Natural killer cell (primary cell): ENCODE results near the gene PRICKLE3. TPM values are rescaled to one million over a fixed set of nuclear protein-coding genes. Genes with fewer than 3 reads are reported as not detected.
"Not testable (repeated sequence)": the region's sequence is repeated elsewhere in the genome, so short reads cannot be mapped to it uniquely, and the experiment has no call there.

ENCODE experiments used
- ATAC-seq, 3 donors: fragments of 150-1000 bp in 2 of 3; fragments of 200-7000 bp in 1 of 3; cut with Tn5 transposase; 1 replicate in 1 of 3; 2 replicates in 2 of 3; pipeline ENCODE4 v1.10.0; 2021; ENCODE audit warnings: mild to moderate bottlenecking in 2 of 3, moderate library complexity in 2 of 3
- DNase-seq, 2 donors: peaks; one replicate each; pipeline versions ENCODE4 v3.0.0 to v3.0.0-alpha.2; 2013 to 2021; ENCODE audit warnings: mixed read lengths in 1 of 2
- H3K27ac ChIP-seq: one replicate; pipeline ENCODE4 v1.5.1; 2013; ENCODE audit warnings: mild to moderate bottlenecking, low read length
- H3K27me3 ChIP-seq: one replicate; pipeline ENCODE4 v1.6.1; 2013; ENCODE audit warnings: low read length; ENCODE audit not compliant: control insufficient read depth, insufficient read depth
- H3K36me3 ChIP-seq: one replicate; pipeline ENCODE4 v1.6.1; 2013; ENCODE audit warnings: low read length; ENCODE audit not compliant: control insufficient read depth, insufficient read depth
- H3K4me1 ChIP-seq: one replicate; pipeline ENCODE4 v1.6.1; 2013; ENCODE audit warnings: low read length; ENCODE audit not compliant: control insufficient read depth, insufficient read depth
- H3K4me3 ChIP-seq: one replicate; pipeline ENCODE4 v1.5.1; 2013; ENCODE audit warnings: low read length
- H3K9me3 ChIP-seq: one replicate; pipeline ENCODE4 v1.6.1; 2013; ENCODE audit warnings: low read length; ENCODE audit not compliant: control insufficient read depth, insufficient read depth
- H3K27ac Mint-ChIP-seq, 2 donors: one replicate each; pipeline ENCODE4 v1.8.0; 2022; ENCODE audit warnings: mild to moderate bottlenecking in 2 of 2, mixed read lengths in 2 of 2, moderate library complexity in 1 of 2
- H3K27me3 Mint-ChIP-seq, 2 donors: one replicate each; pipeline ENCODE4 v1.8.0; 2022; ENCODE audit warnings: low read depth in 2 of 2, mixed read lengths in 2 of 2
- H3K36me3 Mint-ChIP-seq: one replicate; pipeline ENCODE4 v1.8.0; 2022; ENCODE audit warnings: mixed read lengths
- H3K4me1 Mint-ChIP-seq, 2 donors: one replicate each; pipeline ENCODE4 v1.8.0; 2022; ENCODE audit warnings: mixed read lengths in 2 of 2
- H3K4me3 Mint-ChIP-seq: one replicate; pipeline ENCODE4 v1.8.0; 2022; ENCODE audit warnings: mild to moderate bottlenecking, moderate library complexity, mixed read lengths
- H3K9me3 Mint-ChIP-seq, 2 donors: one replicate each; pipeline ENCODE4 v1.8.0; 2022; ENCODE audit warnings: mixed read lengths in 2 of 2
- CTCF ChIP-seq: fragments of 200-600 bp; IDR thresholded peaks from one replicate; pipeline ENCODE4 v1.8.0; 2022; ENCODE audit warnings: antibody characterized with exemption
- WGBS: methylation state at CpG from one replicate; pipeline ENCODE4 v1.1.7; 2013; ENCODE audit warnings: missing lambda C conversion rate; ENCODE audit not compliant: insufficient coverage; 5-methylcytosine and 5-hydroxymethylcytosine counted together
- intact Hi-C: fragments of 100-400 bp; cut with micrococcal nuclease; formaldehyde crosslinking; loops from one replicate; pipeline ENCODE4 v1.14.2; 2022
- total RNA-seq, 4 donors: library from RNA; stranded (reverse); fragments of 120-200 nt in 1 of 4; gene quantifications; one replicate each; pipeline versions ENCODE4 v1.2.3 to v1.2.4, GENCODE V29; 2013 to 2022

The PRICKLE3 gene
- total RNA-seq, 3 donors from 2014 or later (not counting 1 experiment from before 2014, with no cell fraction given): 6.2 to 7.9 (median 6.3) TPM

- no peaks in the 10 kb centered on the region for H3K27me3 ChIP-seq
- Mint-ChIP-seq H3K9me3 (no peaks in the 10 kb centered on the region), H3K4me3 (no peak overlapping the region), H3K27ac (no peak overlapping the region), H3K27me3 (no peaks in the 10 kb centered on the region), H3K36me3 (no peaks in the 10 kb centered on the region), H3K4me1 (no peaks in the 10 kb centered on the region)
- ATAC-seq (no peak), DNase-seq (no peak)
- H3K27ac ChIP-seq: no peak overlapping the region
- H3K36me3 ChIP-seq: no peaks in the 10 kb centered on the region
- intact Hi-C loops: no loop called here
- H3K9me3 ChIP-seq: no peaks in the 10 kb centered on the region
- no peak for TF ChIP-seq CTCF
- 92% methylated on average over 13 of the region's 13 CpGs for WGBS
- H3K4me1 ChIP-seq: no peaks in the 10 kb centered on the region
- no peak overlapping the region for H3K4me3 ChIP-seq
Observed at GRCh38 chrX:49147936-49148335, 38.2 kb downstream of the PRICKLE3 start.

DNA sequence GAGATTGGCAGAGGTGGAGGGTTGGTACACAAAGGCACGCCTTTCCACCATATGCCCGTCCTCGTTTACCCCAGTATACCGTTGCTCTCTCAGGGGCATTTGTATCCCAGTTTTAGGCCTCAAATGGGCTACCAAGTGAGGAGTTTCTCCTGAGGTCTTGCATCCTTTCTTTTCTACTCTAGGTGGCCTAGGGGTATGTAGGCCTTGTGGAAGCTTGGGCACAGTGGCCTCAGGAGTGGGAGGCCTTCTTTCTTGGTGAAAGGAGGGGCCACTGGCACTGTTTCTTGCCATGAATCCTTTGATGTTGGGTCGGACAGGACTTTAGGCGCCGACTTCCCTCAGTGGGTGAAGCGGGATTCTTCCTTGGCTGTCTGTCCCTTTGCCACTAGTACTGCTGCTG lies 38.9 kb downstream of the PRICKLE3 start:
- no peak overlapping the region for H3K4me3 ChIP-seq
- H3K9me3 ChIP-seq: no peaks in the 10 kb centered on the region
- H3K27ac Mint-ChIP-seq: no peak overlapping the region
- no peaks in the 10 kb centered on the region for H3K4me1 ChIP-seq
- no peaks in the 10 kb centered on the region for H3K36me3 ChIP-seq
- H3K36me3 Mint-ChIP-seq: no peaks in the 10 kb centered on the region
- ATAC-seq (no peak), DNase-seq (no peak)
- no peaks in the 10 kb centered on the region for H3K9me3 Mint-ChIP-seq
- H3K27ac ChIP-seq: no peak overlapping the region
- 100% methylated on average over 8 of the region's 8 CpGs for WGBS
- no peaks in the 10 kb centered on the region for H3K4me1 Mint-ChIP-seq
- TF ChIP-seq CTCF: no peak
- no peak overlapping the region for H3K4me3 Mint-ChIP-seq
- no peaks in the 10 kb centered on the region for H3K27me3 Mint-ChIP-seq
- intact Hi-C loops: no loop called here
- H3K27me3 ChIP-seq: no peaks in the 10 kb centered on the region

GRCh38 chrX:49143154-49143553 lies 43.0 kb downstream of the PRICKLE3 start:
- H3K4me3 Mint-ChIP-seq, H3K27ac ChIP-seq, H3K4me1 ChIP-seq, H3K36me3 ChIP-seq, ATAC-seq, H3K4me1 Mint-ChIP-seq, H3K27me3 ChIP-seq, intact Hi-C loops, H3K9me3 Mint-ChIP-seq, H3K27ac Mint-ChIP-seq, DNase-seq, H3K4me3 ChIP-seq, H3K27me3 Mint-ChIP-seq: not testable (repeated sequence)
- WGBS: 86% methylated on average over 5 of the region's 7 CpGs
- H3K36me3 Mint-ChIP-seq: peaks cover 19% of the 10 kb centered on the region
- peaks cover 18% of the 10 kb centered on the region for H3K9me3 ChIP-seq

DNA sequence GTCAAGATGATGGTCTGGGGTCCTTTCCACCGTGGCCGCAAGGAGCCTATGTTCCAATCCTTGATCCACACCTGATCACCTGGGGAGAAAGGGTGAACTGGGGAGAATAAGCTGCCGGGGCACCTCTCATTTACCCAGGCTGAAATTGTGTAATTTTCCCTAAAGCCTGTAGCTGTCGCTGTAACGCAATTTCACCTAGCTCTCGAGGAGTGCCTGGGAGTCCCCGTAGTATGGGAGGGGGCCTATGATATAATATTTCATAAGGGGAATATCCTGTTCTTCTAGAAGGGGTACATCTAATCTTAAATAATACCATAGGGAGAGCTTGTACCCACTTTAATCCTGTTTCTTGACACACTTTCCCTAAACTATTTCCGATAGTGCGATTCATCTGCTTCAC lies 43.9 kb downstream of the PRICKLE3 start:
- H3K4me1 ChIP-seq, H3K27ac ChIP-seq, H3K9me3 Mint-ChIP-seq, intact Hi-C loops, H3K4me3 ChIP-seq, H3K27ac Mint-ChIP-seq, H3K36me3 ChIP-seq, H3K27me3 ChIP-seq, ATAC-seq, H3K27me3 Mint-ChIP-seq, H3K4me3 Mint-ChIP-seq, H3K4me1 Mint-ChIP-seq: not testable (repeated sequence)
- WGBS: 52% methylated on average over 2 of the region's 9 CpGs
- H3K9me3 ChIP-seq: peaks cover 18% of the 10 kb centered on the region
- peak in 1 of 2 donors; percentile 33 for DNase-seq
- peaks cover 19% of the 10 kb centered on the region for H3K36me3 Mint-ChIP-seq

DNA sequence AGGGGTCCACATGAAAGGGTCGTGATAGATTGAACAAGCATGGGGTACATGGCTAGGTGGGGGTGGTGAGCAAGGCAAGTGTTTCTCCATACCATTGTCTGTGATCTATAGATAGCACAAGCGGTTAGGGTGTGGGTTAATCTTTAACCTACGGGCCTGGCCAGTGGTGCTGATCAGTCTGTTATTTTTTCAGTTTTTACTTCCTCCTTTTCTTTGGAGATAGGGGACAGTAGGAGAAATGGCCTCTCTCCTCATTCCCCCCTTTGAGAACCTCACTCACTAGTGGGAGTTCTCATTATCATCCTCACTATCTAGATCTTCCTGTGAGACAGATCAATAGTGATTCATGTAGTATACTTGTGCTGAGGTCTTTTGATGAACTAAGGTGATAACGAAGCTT lies 46.5 kb downstream of the PRICKLE3 start:
- H3K27ac Mint-ChIP-seq: no peak overlapping the region

More for the DNA sequence above, 46.5 kb downstream of the PRICKLE3 start:
- Histone ChIP-seq H3K27ac (no peak overlapping the region), H3K9me3 (peaks cover 18% of the 10 kb centered on the region), H3K27me3 (no peaks in the 10 kb centered on the region), H3K4me3 (no peak overlapping the region), H3K4me1 (no peaks in the 10 kb centered on the region), H3K36me3 (no peaks in the 10 kb centered on the region)
- Mint-ChIP-seq H3K27me3 (no peaks in the 10 kb centered on the region), H3K9me3 (peaks cover 0 to 2% of the 10 kb centered on the region in 2 donors), H3K36me3 (peaks cover 19% of the 10 kb centered on the region), H3K4me1 (no peaks in the 10 kb centered on the region), H3K4me3 (no peak overlapping the region)
- WGBS: 82% methylated on average over 1 of the region's 4 CpGs
- ATAC-seq (no peak), DNase-seq (no peak)
- no peak for TF ChIP-seq CTCF
- intact Hi-C loops: no loop called here
